HTERT RPE-1 (cell line): ENCODE measurements around the gene MFSD6L.

ENCODE experiments used
- in situ Hi-C: fragments of 300-500 bp; cut with MboI; formaldehyde crosslinking; loops from 4 replicates; pipeline ENCODE4 v1.14.3; 2020; ENCODE audit warnings: low sequenced_read_pairs

MFSD6L gene

DNA sequence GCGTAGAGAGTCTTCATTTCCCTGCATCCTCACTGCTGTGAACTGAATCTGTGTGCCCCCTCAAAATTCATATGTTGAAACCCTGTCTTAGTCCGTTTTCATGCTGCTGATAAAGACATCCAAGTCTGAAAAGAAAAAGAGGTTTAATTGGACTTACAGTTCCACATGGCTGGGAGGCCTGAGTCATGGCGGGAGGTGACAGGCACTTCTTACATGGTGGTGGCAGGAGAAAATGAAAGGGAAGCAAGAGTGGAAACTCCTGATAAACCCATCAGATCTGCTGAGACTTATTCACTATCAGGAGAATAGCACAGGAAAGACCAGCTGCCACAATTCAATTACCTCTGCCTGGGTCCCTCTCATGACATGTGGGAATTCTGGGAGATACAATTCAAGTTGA lies 51.4 kb downstream of the MFSD6L start:
- in situ Hi-C loops, result no loop called here
